NOMO-1 treated with dmso at 0.1 percent for 144 hours (cell line): ENCODE data around the gene PPFIBP2.

ENCODE experiments used
- DNase-seq: peaks from one replicate; lab custom pipeline; 2025; ENCODE audit not compliant: unreplicated experiment; lab: John Stamatoyannopoulos, UW

PPFIBP2 gene

DNA sequence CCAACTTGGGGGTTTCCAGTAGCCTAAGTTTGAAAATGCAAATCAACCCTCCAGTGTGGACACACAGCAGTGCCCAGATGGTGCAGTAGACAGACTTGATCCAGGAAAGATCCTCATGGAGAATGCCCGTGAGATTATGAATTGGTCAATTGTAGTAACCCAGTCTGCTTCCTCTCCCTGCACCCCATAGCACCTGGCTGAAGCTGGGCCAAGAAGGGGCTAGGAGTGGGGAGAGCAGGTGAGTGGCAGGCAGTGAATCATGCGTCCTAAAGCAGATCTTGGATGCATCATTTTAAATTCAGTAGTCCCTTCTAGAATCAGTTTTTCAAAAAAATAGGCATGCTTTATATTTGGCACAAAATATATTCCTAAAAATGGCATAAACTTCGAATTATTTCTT is 107.3 kb downstream of the PPFIBP2 start:
- DNase-seq: no peak

DNA sequence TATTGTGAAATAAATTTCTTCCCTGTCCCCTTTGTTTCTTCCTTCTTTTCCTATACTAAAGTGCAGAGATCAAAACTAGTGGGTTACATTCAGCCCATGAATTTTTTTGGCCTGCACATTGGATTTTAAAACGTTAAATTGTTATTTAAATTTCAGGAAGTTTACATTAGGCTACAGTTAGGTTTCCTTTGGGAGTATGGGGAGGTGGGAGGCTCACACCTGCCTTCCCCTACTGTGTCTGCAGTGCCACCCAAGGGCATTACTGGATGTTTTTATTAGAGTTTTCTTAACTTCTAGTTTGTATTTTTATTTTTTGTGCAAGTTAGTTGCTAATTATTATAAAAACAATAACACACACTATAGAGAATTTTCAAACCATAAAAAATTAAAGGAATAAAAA is 107.8 kb downstream of the PPFIBP2 start:
- no peak for DNase-seq

DNA sequence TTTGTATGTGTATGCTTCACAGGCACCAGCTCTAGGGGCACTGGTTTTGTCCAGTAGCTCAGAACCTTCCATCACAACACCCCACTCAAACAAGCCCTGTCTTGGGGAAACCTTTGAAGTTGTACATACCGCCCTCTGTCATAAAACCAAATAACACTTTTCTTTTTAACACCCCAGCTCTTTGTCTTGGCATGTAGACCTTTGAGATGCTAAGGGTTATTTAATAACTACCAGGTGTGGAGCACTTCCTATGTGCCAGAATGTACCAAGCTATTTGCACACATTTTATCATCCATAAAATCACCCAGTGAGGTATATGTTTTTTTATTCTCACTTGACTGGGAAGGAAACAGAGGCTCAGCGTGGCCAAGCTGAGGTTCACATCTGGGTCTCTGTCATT is 108.9 kb downstream of the PPFIBP2 start:
- no peak for DNase-seq

GRCh38 chr11:7628660-7629059 is 114.9 kb downstream of the PPFIBP2 start:
- no peak for DNase-seq

DNA sequence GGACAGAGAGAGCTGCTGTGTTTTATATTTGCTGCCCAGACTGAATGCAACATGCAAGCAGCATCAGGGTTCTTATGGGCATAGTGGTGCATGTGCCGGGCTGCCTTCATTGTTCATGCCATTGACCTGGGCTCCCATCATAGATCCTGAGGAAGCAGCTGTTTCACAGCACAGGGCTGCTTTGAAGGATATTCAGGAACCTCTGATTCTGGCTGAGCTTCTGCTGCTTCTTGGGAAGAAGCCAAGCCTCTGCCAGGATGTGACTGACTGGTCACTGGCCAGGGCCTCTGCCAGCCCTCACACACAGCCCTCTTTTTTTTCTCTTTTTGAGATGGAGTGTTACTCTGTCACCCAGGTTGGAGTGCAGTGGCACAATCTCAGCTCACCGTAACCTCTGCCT is 116.2 kb downstream of the PPFIBP2 start:
- no peak for DNase-seq

GRCh38 chr11:7632211-7632610 is 118.4 kb downstream of the PPFIBP2 start:
- DNase-seq: no peak

GRCh38 chr11:7635137-7635536 is 121.3 kb downstream of the PPFIBP2 start:
- DNase-seq: no peak

DNA sequence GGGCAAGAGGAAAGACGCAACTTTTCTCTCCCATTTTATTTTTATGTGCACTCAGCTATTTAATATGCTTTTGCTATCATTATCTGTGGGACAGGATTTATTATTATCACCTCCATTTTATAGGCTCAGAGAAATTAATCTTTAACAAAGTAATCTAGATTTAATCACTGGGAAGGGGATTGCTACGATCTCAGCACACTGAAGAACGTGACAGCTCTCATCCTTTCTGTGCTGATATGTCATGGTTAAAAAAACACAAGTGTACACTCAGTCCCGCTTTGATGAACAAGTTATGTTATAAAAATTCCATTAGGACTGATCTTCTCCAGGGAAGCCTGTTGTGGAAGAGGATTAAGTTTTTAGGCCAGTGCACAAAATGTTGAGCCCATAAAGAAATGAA is 121.9 kb downstream of the PPFIBP2 start:
- no peak for DNase-seq

GRCh38 chr11:7636350-7636749 is 122.6 kb downstream of the PPFIBP2 start:
- DNase-seq: no peak

DNA sequence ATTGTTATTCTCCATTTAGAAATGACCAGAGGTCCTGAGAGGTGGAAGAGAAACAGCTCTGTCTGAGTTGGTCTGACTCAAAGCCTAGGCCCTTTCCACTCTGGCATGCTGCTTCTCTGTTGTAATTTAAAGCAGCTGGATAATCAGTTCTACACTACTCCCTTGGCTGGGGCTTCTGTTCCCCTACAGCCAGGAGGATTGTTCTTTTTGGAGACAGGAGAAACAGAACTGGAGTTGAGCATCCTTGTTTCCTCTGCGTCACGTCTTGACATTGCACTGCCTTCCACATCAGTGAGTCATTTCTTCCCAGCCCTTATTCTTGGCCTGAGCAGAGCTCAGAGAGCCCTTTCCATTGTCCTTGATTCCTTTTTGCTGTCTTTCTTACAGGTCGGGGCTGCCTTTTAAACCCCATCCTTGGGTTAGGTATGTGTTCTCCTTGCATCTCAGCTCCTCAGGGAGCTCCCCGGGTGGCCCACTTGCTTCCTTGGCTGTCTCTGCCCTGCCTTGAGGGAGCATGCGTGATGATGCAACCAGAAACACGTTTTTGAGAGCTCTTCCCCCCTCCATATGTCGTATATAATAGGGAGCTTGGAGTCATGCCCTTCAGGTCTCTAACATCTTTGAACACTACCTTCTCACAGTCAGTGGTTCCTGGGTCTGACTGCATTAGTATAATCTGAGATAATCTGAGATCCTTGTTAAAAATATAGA is 123.8 kb downstream of the PPFIBP2 start:
- no peak for DNase-seq

DNA sequence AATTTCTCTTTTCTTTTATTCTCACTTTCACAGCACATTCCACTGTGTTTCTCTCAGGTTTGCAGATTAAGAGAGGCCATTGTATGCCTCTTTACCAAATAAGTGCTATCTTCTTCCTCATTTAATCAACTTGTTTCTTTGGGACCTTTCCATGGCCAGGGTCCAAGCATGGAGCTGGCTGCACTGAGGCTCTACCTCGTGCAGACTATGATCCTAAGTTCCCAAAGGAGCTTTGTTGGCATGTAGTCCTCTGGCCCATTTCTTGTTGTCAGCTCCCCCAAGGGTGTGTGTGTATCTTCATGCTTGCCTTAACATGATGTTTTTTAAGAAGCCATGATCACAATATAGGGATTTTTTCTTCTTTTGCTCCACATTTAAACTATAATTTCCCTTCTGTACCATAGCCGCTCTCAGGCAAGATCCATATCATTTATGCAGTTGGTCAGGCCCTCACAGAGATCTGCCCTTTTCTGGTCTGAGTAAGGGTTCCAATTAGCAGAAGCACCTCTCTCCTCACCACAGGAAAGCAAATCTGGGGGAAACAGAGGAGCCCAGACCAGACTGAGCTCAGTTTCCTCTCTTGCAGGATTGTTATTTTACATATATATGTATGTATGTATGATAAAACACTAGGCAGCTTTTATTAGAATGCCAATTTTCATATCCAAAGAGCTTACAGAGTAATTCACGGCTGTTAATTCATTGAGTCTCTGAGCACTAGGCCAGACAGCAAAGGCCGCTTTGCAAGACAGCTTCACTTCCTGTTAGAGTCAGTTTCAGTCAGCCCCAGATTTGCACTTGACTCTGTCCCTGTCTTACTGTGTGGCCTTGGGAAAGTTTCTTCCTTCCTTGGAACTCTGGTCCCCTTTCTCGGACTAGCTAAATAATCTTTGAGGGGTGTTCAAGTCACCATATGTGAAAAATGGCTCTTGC is 125.2 kb downstream of the PPFIBP2 start:
- DNase-seq: no peak

- no peak for DNase-seq
Observed at GRCh38 chr11:7639643-7640025, 125.8 kb downstream of the PPFIBP2 start.

- DNase-seq: no peak
Observed at GRCh38 chr11:7640816-7641215, 127.0 kb downstream of the PPFIBP2 start.

- no peak for DNase-seq
Observed at GRCh38 chr11:7642747-7643146, 128.9 kb downstream of the PPFIBP2 start.

GRCh38 chr11:7643314-7643713 is 129.5 kb downstream of the PPFIBP2 start:
- no peak for DNase-seq

- no peak for DNase-seq
Observed at GRCh38 chr11:7645206-7645605, 131.4 kb downstream of the PPFIBP2 start.

DNA sequence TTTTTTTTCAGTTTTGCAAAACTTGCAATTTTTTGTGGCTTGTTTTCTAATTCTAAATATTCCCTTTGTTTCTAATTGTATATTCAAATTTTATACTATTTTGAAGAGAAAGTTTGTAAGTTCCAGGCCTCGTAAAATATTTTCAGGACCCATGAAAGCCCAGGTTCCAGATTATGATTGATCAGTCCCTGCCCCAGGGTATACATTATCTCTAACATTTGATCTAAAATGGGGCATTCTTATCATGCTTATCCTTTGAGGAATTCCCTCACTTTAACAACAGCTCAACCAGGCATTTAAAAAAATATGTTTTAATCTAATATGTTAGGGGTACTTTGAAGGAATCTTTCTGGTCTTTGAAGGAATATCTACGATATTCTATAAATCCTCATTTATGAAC is 133.1 kb downstream of the PPFIBP2 start:
- no peak for DNase-seq

DNA sequence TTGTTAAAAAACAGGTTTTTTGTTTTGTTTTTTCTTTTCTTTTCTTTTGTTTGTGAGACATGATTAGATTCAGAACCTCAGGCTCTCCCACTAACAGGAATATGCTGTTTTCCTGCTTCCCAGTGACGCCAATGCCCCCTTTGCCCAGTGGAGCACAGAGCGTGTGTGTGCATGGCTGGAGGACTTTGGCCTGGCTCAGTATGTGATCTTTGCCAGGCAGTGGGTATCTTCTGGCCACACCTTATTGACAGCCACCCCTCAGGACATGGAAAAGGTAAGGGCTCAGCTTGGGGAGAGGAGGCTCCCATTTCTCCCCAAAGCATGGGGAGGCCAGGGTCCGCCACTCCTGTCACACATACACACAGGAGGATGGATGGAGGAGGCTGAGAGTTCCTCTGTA is 134.5 kb downstream of the PPFIBP2 start:
- no peak for DNase-seq

- DNase-seq: no peak
Observed at GRCh38 chr11:7651140-7651551, 137.3 kb downstream of the PPFIBP2 start.

GRCh38 chr11:7651700-7652099 is 137.9 kb downstream of the PPFIBP2 start:
- no peak for DNase-seq

DNA sequence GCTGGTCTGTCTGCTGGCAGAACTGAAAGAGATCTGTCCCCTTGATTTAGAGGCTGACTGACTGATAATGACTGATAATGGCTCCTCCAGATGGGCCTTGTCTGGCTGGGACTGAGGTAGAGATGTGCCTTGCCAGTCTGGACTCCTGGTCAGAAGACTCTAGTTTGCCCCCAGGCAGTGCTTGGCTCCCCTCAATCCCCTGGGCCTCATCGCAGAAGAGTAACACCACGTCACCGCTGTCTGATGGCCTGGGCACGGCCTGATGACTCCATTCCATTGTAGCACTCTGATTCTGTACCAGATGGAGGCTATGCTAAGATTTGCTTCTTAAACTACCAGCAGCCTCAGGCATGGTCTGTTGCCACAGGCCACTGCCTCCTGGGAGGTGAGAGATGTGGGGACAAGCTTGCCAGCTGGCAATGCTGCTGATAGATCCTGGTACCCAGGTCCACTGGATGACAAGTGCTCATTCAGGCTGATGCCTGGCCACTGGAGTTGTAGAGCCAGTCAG is 140.5 kb downstream of the PPFIBP2 start:
- no peak for DNase-seq
